GM12865 (cell line): ENCODE results near the gene WDR73.

Experiments used
- DNase-seq: peaks from one replicate; pipeline ENCODE4 v3.0.0; 2010; ENCODE audit warnings: low read depth
- H3K4me3 ChIP-seq: 2 replicates; pipeline ENCODE4 v1.5.1; 2011; ENCODE audit warnings: mild to moderate bottlenecking, low read depth, low read length, control low read depth
- CTCF ChIP-seq: IDR thresholded peaks from 2 replicates; pipeline ENCODE4 v1.5.1; 2011; ENCODE audit warnings: low read length, control low read depth, low read depth, inconsistent platforms; ENCODE audit not compliant: insufficient read depth; ENCODE audit errors: missing control alignments

Gene WDR73

GRCh38 chr15:84598250-84598649 is 55.8 kb downstream of the WDR73 start:
- DNase-seq, result peak; percentile 80
- TF ChIP-seq CTCF, result no peak
- H3K4me3 ChIP-seq, result no peak overlapping the region

- no peak for DNase-seq
- TF ChIP-seq CTCF, result no peak
- H3K4me3 ChIP-seq, result no peak overlapping the region
Observed at GRCh38 chr15:84597296-84597695, 56.8 kb downstream of the WDR73 start.

GRCh38 chr15:84595660-84596059 is 58.4 kb downstream of the WDR73 start:
- no peak overlapping the region for H3K4me3 ChIP-seq
- no peak for DNase-seq
- no peak for TF ChIP-seq CTCF

GRCh38 chr15:84594617-84595290 is 59.3 kb downstream of the WDR73 start:
- no peak overlapping the region for H3K4me3 ChIP-seq
- no peak for TF ChIP-seq CTCF
- no peak for DNase-seq

GRCh38 chr15:84591815-84592214 is 62.3 kb downstream of the WDR73 start:
- no peak for DNase-seq
- no peak overlapping the region for H3K4me3 ChIP-seq
- no peak for TF ChIP-seq CTCF

GRCh38 chr15:84590406-84590805 is 63.7 kb downstream of the WDR73 start:
- no peak for TF ChIP-seq CTCF
- H3K4me3 ChIP-seq, result no peak overlapping the region
- DNase-seq, result no peak
